NCI-H2227 (cell line): ENCODE data around the gene DCHS2.

Source experiments
- DNase-seq: peaks from one replicate; lab custom pipeline; 2025; ENCODE audit not compliant: unreplicated experiment; lab: John Stamatoyannopoulos, UW

DCHS2 gene

GRCh38 chr4:154491341-154492271, at the start of gene DCHS2:
DCHS2 (minus strand) TSS chr4:154491799; CDS start chr4:154491355, 444 bp downstream.
- DNase-seq, result peak; percentile 71

GRCh38 chr4:154534296-154534695, 42.7 kb upstream of the DCHS2 start:
- DNase-seq, result no peak

GRCh38 chr4:154529728-154530519, 38.3 kb upstream of the DCHS2 start:
- no peak for DNase-seq

GRCh38 chr4:154528869-154529268, 37.3 kb upstream of the DCHS2 start:
- no peak for DNase-seq

- DNase-seq, result no peak
Measured at GRCh38 chr4:154527308-154527707, 35.7 kb upstream of the DCHS2 start.

- DNase-seq, result no peak
Measured at GRCh38 chr4:154526151-154526550, 34.6 kb upstream of the DCHS2 start.

GRCh38 chr4:154521607-154522006, 30.0 kb upstream of the DCHS2 start:
- no peak for DNase-seq

GRCh38 chr4:154519214-154519613, 27.6 kb upstream of the DCHS2 start:
- DNase-seq, result no peak

- no peak for DNase-seq
Measured at GRCh38 chr4:154517591-154517990, 26.0 kb upstream of the DCHS2 start.

- peak; percentile 10 for DNase-seq
Measured at GRCh38 chr4:154516318-154517029, 24.9 kb upstream of the DCHS2 start.

- DNase-seq, result no peak
Measured at GRCh38 chr4:154511981-154512380, 20.4 kb upstream of the DCHS2 start.

- DNase-seq, result no peak
Measured at GRCh38 chr4:154511548-154511947, 19.9 kb upstream of the DCHS2 start.

- no peak for DNase-seq
Measured at GRCh38 chr4:154507156-154507555, 15.6 kb upstream of the DCHS2 start.

- DNase-seq, result peak; percentile 54
Measured at GRCh38 chr4:154506253-154506652, 14.7 kb upstream of the DCHS2 start.

GRCh38 chr4:154503598-154503997, 12.0 kb upstream of the DCHS2 start:
- DNase-seq, result peak; percentile 34

GRCh38 chr4:154502111-154502510, 10.5 kb upstream of the DCHS2 start:
- DNase-seq, result peak; percentile 34

GRCh38 chr4:154497889-154498288, 6.3 kb upstream of the DCHS2 start:
- no peak for DNase-seq

- no peak for DNase-seq
Measured at GRCh38 chr4:154495867-154496266, 4.3 kb upstream of the DCHS2 start.

- peak; percentile 52 for DNase-seq
Measured at GRCh38 chr4:154492288-154492687, 689 bp upstream of the DCHS2 start.

- peak; percentile 64 for DNase-seq
Measured at GRCh38 chr4:154490583-154491340, 837 bp downstream of the DCHS2 start.

GRCh38 chr4:154490234-154490582, 1.4 kb downstream of the DCHS2 start:
- DNase-seq, result no peak
